HG03469 (cell line): Measurements from ENCODE around the gene ESPNL.

Experiments used
- ATAC-seq: cut with Tn5 transposase; IDR thresholded peaks from one replicate; pipeline ENCODE4 v1.9.1; 2021; ENCODE audit warnings: mild to moderate bottlenecking, moderate library complexity, moderate number of reproducible peaks; ENCODE audit not compliant: unreplicated experiment

ESPNL gene

GRCh38 chr2:238138331-238139195, 38.4 kb downstream of the ESPNL start, which contains the start of gene KLHL30:
TSS of gene KLHL30 (plus strand) at chr2:238138668. CDS start at chr2:238140755, 2,087 bp downstream.
- ATAC-seq: no peak

- ATAC-seq: no peak
Measured at GRCh38 chr2:238139196-238140039, 39.3 kb downstream of the ESPNL start.

- ATAC-seq: no peak
Measured at GRCh38 chr2:238140040-238140439, 39.9 kb downstream of the ESPNL start.

GRCh38 chr2:238140721-238141540, 40.8 kb downstream of the ESPNL start:
- no peak for ATAC-seq

- ATAC-seq: no peak
Measured at GRCh38 chr2:238141541-238142318, 41.6 kb downstream of the ESPNL start.

- ATAC-seq: no peak
Measured at GRCh38 chr2:238142382-238143205, 42.5 kb downstream of the ESPNL start.

GRCh38 chr2:238143239-238143951, 43.3 kb downstream of the ESPNL start:
- no peak for ATAC-seq

GRCh38 chr2:238144262-238144661, 44.1 kb downstream of the ESPNL start:
- ATAC-seq: no peak

- ATAC-seq: no peak
Measured at GRCh38 chr2:238145046-238145445, 44.9 kb downstream of the ESPNL start.

GRCh38 chr2:238145851-238146250, 45.7 kb downstream of the ESPNL start:
- no peak for ATAC-seq

- no peak for ATAC-seq
Measured at GRCh38 chr2:238146884-238147544, 46.9 kb downstream of the ESPNL start.

- ATAC-seq: no peak
Measured at GRCh38 chr2:238148981-238149380, 48.8 kb downstream of the ESPNL start.

- ATAC-seq: no peak
Measured at GRCh38 chr2:238149841-238150572, 49.9 kb downstream of the ESPNL start.

GRCh38 chr2:238150686-238151085, 50.5 kb downstream of the ESPNL start:
- ATAC-seq: no peak

GRCh38 chr2:238151205-238151604, 51.1 kb downstream of the ESPNL start:
- ATAC-seq: no peak

- no peak for ATAC-seq
Measured at GRCh38 chr2:238151628-238152235, 51.6 kb downstream of the ESPNL start.
